GM23248 (cell line): ENCODE data around the gene ITM2C. TPM values are rescaled to one million over a fixed set of nuclear protein-coding genes. Genes with fewer than 3 reads are reported as not detected.
A peak's percentile ranks its signal among the peaks of the same experiment; 100 is the strongest.

Experiments used
- DNase-seq: peaks from one replicate; pipeline ENCODE4 v3.0.0-alpha.2; 2015
- H2AFZ ChIP-seq: fragments of 200-600 bp; sonication (generic); 2 replicates; pipeline ENCODE4 v1.6.1; 2016; ENCODE audit warnings: antibody characterized with exemption
- H3F3A ChIP-seq: fragments of 200-600 bp; sonication (generic); 2 replicates; pipeline ENCODE4 v1.6.1; 2016; ENCODE audit warnings: mild to moderate bottlenecking, antibody characterized with exemption, mixed run types; ENCODE audit not compliant: insufficient read depth
- H3K27ac ChIP-seq: fragments of 200-600 bp; sonication (generic); 2 replicates; pipeline ENCODE4 v1.5.1; 2016; ENCODE audit warnings: mild to moderate bottlenecking
- H3K27me3 ChIP-seq: fragments of 200-600 bp; sonication (generic); replicated peaks from 2 replicates; pipeline ENCODE4 v1.6.1; 2016; ENCODE audit warnings: mild to moderate bottlenecking; ENCODE audit not compliant: insufficient read depth
- H3K36me3 ChIP-seq: fragments of 200-600 bp; sonication (generic); 2 replicates; pipeline ENCODE4 v1.6.1; 2016; ENCODE audit warnings: low read depth, mild to moderate bottlenecking
- H3K4me1 ChIP-seq: fragments of 200-600 bp; sonication (generic); 2 replicates; pipeline ENCODE4 v1.6.1; 2016; ENCODE audit warnings: mild to moderate bottlenecking; ENCODE audit not compliant: insufficient read depth
- H3K4me2 ChIP-seq: fragments of 200-600 bp; sonication (generic); one replicate; pipeline ENCODE4 v1.6.1; 2016; ENCODE audit warnings: mild to moderate bottlenecking; ENCODE audit not compliant: unreplicated experiment
- H3K4me3 ChIP-seq: fragments of 200-600 bp; sonication (generic); 2 replicates; pipeline ENCODE4 v1.5.1; 2016; ENCODE audit warnings: mild to moderate bottlenecking
- H3K79me2 ChIP-seq: fragments of 200-600 bp; sonication (generic); 2 replicates; pipeline ENCODE4 v1.6.1; 2016; ENCODE audit warnings: mild to moderate bottlenecking; ENCODE audit not compliant: insufficient read depth
- H3K9ac ChIP-seq: fragments of 200-600 bp; sonication (generic); 2 replicates; pipeline ENCODE4 v1.6.1; 2016; ENCODE audit warnings: mild to moderate bottlenecking
- H3K9me2 ChIP-seq: fragments of 200-600 bp; sonication (generic); 2 replicates; pipeline ENCODE4 v1.6.1; 2016; ENCODE audit warnings: mixed run types, mild to moderate bottlenecking, moderate library complexity; ENCODE audit not compliant: insufficient read depth
- H3K9me3 ChIP-seq: fragments of 200-600 bp; sonication (generic); one replicate; pipeline ENCODE4 v1.6.1; 2017; ENCODE audit warnings: low read depth
- H4K20me1 ChIP-seq: fragments of 200-600 bp; sonication (generic); 2 replicates; pipeline ENCODE4 v1.6.0; 2016; ENCODE audit not compliant: insufficient read depth
- EZH2 ChIP-seq: fragments of 200-600 bp; sonication (generic); IDR thresholded peaks from 2 replicates; pipeline ENCODE4 v1.6.1; 2018; ENCODE audit warnings: antibody characterized with exemption, mild to moderate bottlenecking; ENCODE audit not compliant: insufficient read depth, poor library complexity, severe bottlenecking
- EZH2phosphoT487 ChIP-seq: fragments of 200-600 bp; sonication (generic); IDR thresholded peaks from 2 replicates; pipeline ENCODE4 v1.6.1; 2018; ENCODE audit warnings: antibody characterized with exemption, moderate library complexity, mild to moderate bottlenecking, low read depth; ENCODE audit not compliant: insufficient read depth
- WGBS, 2 experiments: methylation state at CpG; one replicate each; pipeline ENCODE4 v1.1.6; 2015 to 2017; ENCODE audit warnings: low lambda C conversion rate in 2 of 2, low coverage in 1 of 2; ENCODE audit errors: missing lambda C conversion rate in 2 of 2; 5-methylcytosine and 5-hydroxymethylcytosine counted together
- in situ Hi-C: fragments of 300-500 bp; cut with MboI; formaldehyde crosslinking; loops from 2 replicates; pipeline ENCODE4 v1.15.0; 2020
- polyA plus RNA-seq: library from polyadenylated mRNA; unstranded; fragments of >200 nt; fragmentation: Nextera tagmentation; extraction: Ambion mirVana; gene quantifications from 2 replicates; pipeline ENCODE4 v1.2.1, GENCODE V29; 2016
- total RNA-seq: library from RNA; depleted of rRNA; stranded (reverse); fragments of >200 nt; shearing (Covaris generic); gene quantifications from 2 replicates; pipeline ENCODE4 v1.2.3, GENCODE V29; 2014; rRNA removed

The ITM2C gene, protein sequence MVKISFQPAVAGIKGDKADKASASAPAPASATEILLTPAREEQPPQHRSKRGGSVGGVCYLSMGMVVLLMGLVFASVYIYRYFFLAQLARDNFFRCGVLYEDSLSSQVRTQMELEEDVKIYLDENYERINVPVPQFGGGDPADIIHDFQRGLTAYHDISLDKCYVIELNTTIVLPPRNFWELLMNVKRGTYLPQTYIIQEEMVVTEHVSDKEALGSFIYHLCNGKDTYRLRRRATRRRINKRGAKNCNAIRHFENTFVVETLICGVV
- total RNA-seq, result 35.0 and 38.9 TPM in 2 replicates
- 47.3 and 51.2 TPM in 2 replicates for polyA plus RNA-seq

DNA sequence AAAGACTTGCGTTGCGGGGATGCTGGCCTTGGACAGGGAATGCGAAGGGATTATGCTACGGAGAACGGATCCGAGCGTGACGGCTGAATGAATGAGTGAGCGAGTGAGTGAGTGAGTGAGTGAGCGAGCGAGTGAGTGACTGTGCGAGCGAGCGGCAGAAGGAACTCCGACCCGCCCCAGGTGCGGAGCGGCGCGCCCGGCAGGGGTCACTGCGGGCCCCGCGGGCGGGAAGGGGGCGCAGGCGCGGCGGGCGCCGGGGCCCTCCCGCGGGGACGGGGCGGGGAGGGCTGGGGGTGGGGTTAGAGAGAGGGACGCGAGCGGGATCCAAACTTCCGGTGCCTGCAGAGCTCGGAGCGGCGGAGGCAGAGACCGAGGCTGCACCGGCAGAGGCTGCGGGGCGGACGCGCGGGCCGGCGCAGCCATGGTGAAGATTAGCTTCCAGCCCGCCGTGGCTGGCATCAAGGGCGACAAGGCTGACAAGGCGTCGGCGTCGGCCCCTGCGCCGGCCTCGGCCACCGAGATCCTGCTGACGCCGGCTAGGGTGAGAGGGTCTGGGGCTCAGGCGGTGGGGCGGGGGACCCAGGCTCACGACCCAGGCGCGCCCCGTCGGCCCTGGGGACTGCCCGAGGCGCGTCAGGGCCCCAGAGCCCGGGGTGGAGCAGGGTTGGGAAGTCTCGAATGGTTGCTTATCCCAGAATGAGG lies at the start of gene ITM2C:
Gene ITM2C, plus strand, starts transcription at position 338 of the 702 bp plus-strand sequence. Its CDS starts 84 bp downstream, at position 422.
- Histone ChIP-seq H3K4me2 (peak within 1 kb of the TSS; percentile 77), H3K9ac (peak within 1 kb of the TSS; percentile 60), H3K9me3 (no peaks in the 10 kb centered on the region), H3K36me3 (no peaks in the 10 kb centered on the region), H4K20me1 (no peaks in the 10 kb centered on the region), H3K4me3 (peak within 1 kb of the TSS; percentile 72), H3K27ac (no peak within 1 kb of the TSS), H3K27me3 (peaks cover 41% of the 10 kb centered on the region), H3F3A (0 out of 2 replicates have a peak, but pooled peaks cover 9% of the 10 kb centered on the region), H3K79me2 (no peaks in the 10 kb centered on the region), H3K9me2 (no peaks in the 10 kb centered on the region), H2AFZ (peak within 1 kb of the TSS; percentile 84), H3K4me1 (no peaks in the 10 kb centered on the region)
- in situ Hi-C loops, result no loop called here
- WGBS, 2 experiments, result 1 to 2% methylated on average over 37 to 73 of the region's 76 CpGs
- TF ChIP-seq EZH2phosphoT487 (no peak), EZH2 (no peak)
- DNase-seq, result peak; percentile 70

DNA sequence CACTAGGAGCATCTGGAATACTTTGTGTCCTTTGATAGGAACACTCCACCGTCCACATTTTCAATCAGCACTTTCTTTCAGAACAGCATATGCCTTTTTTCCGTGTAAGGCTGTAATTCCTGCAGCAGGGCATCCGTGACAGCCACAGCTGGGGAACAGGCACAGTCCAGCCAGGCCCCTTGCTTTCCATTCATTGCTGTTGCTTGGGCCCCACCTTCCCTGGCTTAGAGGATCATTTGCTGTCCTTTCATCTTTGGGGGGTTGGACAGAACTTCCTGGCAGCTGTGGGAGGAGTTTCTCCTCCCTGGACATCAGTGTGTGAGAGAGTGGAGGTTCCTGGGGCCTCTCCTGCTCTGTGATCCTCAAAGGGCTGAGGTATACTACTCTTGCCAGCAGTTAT lies 49.7 kb upstream of the ITM2C start:
- no peak overlapping the region for H3K9ac ChIP-seq
- H3K79me2 ChIP-seq, result 0 out of 2 replicates have a peak, but pooled peaks cover 8% of the 10 kb centered on the region
- H3K4me2 ChIP-seq, result no peak overlapping the region
- H3K27ac ChIP-seq, result no peak overlapping the region
- TF ChIP-seq EZH2phosphoT487 (no peak), EZH2 (no peak)
- H3K9me3 ChIP-seq, result no peaks in the 10 kb centered on the region
- no peaks in the 10 kb centered on the region for H4K20me1 ChIP-seq
- H3K36me3 ChIP-seq, result peaks cover 40% of the 10 kb centered on the region
- no peak for DNase-seq
- H3K4me3 ChIP-seq, result no peak overlapping the region
- no peaks in the 10 kb centered on the region for H3K4me1 ChIP-seq
- 61 to 66% methylated on average over 3 of the region's 3 CpGs for WGBS, 2 experiments
- H2AFZ ChIP-seq, result no peak overlapping the region
- no peaks in the 10 kb centered on the region for H3K9me2 ChIP-seq
- no peaks in the 10 kb centered on the region for H3K27me3 ChIP-seq
- H3F3A ChIP-seq, result 0 out of 2 replicates have a peak, but pooled peaks cover 6% of the 10 kb centered on the region
- in situ Hi-C loops, result loop anchor here (25.0 kb wide), 1 partner anchor 803 kb away; no protein-coding TSS in a partner anchor

DNA sequence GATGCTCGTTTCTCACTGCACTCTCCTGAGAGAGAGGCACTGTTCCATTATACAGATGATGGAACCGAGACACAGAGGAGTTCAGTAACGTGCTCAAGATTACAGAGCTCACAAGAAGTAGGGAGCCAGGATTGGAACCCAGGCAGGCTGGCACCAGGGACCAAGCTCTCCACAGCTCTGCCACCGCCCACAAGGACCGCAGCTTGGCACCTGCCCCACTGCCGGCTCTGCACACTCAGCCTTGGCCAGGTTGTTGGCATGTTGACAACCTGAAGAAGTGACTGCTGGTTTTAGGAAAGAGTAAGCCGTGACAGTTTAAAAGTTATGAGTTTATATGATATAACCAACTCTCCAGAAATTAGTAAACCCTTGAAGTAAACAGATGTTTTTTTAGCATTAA lies 48.0 kb upstream of the ITM2C start:
- DNase-seq, result no peak
- Histone ChIP-seq H3K4me2 (no peak overlapping the region), H3K4me3 (no peak overlapping the region), H3K36me3 (peaks cover 31% of the 10 kb centered on the region), H3K9ac (no peak overlapping the region), H3K9me2 (no peaks in the 10 kb centered on the region), H4K20me1 (no peaks in the 10 kb centered on the region), H3K79me2 (0 out of 2 replicates have a peak, but pooled peaks cover 6% of the 10 kb centered on the region), H3F3A (0 out of 2 replicates have a peak, but pooled peaks cover 6% of the 10 kb centered on the region), H3K9me3 (no peaks in the 10 kb centered on the region), H2AFZ (no peak overlapping the region), H3K4me1 (no peaks in the 10 kb centered on the region), H3K27me3 (no peaks in the 10 kb centered on the region), H3K27ac (no peak overlapping the region)
- TF ChIP-seq EZH2phosphoT487 (no peak), EZH2 (no peak)
- in situ Hi-C loops, result loop anchor here (25.0 kb wide), 1 partner anchor 804 kb away; no protein-coding TSS in a partner anchor
- 99% methylated on average over 7 of the region's 7 CpGs for WGBS, 2 experiments

DNA sequence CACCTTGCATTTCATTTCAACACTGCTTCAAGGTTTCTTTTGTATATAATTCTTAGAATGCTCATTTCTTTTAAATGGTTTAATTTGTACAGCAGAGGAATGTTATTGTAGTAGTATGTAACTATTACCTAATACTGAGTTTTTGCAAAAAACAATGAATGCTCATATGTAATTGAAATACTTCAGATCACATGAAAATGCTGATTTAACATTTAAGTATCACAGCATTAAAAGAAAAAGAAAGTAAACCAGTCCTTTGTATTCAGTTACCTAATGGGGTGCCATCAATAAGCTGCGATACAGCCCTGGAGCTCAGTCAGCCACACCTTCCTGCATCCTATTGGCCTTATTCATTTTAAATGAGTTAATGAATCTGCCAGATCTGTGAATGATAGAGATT lies 45.3 kb upstream of the ITM2C start:
- 0 out of 2 replicates have a peak, but pooled peaks cover under 1% of the 10 kb centered on the region for H3K79me2 ChIP-seq
- H3K4me1 ChIP-seq, result no peaks in the 10 kb centered on the region
- in situ Hi-C loops, result loop anchor here (25.0 kb wide), 1 partner anchor 807 kb away; no protein-coding TSS in a partner anchor
- no peak overlapping the region for H3K4me3 ChIP-seq
- no peaks in the 10 kb centered on the region for H3K9me2 ChIP-seq
- H3K4me2 ChIP-seq, result no peak overlapping the region
- H3K27ac ChIP-seq, result no peak overlapping the region
- H3K9ac ChIP-seq, result no peak overlapping the region
- H4K20me1 ChIP-seq, result no peaks in the 10 kb centered on the region
- DNase-seq, result no peak
- H3F3A ChIP-seq, result peaks cover 9% of the 10 kb centered on the region; the same call in 1 of the 2 replicates
- no peak overlapping the region for H2AFZ ChIP-seq
- H3K36me3 ChIP-seq, result peaks cover 23% of the 10 kb centered on the region
- TF ChIP-seq EZH2phosphoT487, result no peak
- TF ChIP-seq EZH2, result no peak
- 96 to 98% methylated on average over 1 of the region's 1 CpG for WGBS, 2 experiments
- H3K27me3 ChIP-seq, result no peaks in the 10 kb centered on the region
- H3K9me3 ChIP-seq, result no peaks in the 10 kb centered on the region
